Subcutaneous adipose tissue (tissue), 4 donors: ENCODE data around the gene SELENOT. TPM values are rescaled to one million over a fixed set of nuclear protein-coding genes. Genes with fewer than 3 reads are reported as not detected.

ENCODE experiments used
- CTCF ChIP-seq: fragments of 450-650 bp; IDR thresholded peaks from one replicate; pipeline ENCODE4 v1.5.1; 2016; ENCODE audit warnings: low read depth, mild to moderate bottlenecking, control low read depth, antibody characterized with exemption, moderate library complexity
- total RNA-seq, 4 donors: library from RNA; depleted of rRNA; stranded (reverse); fragments of >200 nt; gene quantifications; one replicate each; pipeline ENCODE4 v1.1.0, GENCODE V29; 2016

SELENOT gene
- total RNA-seq, 4 donors from 2014 or later: 66.9 to 207 (median 92.8) TPM

- TF ChIP-seq CTCF: no peak
These were observed 72.5 kb downstream of the SELENOT start for GRCh38 chr3:150675587-150675986.

Other genes with a start within 250 kb of the SELENOT start
- 10 to 100 TPM; 11.2 to 36.5 (median 18.0) TPM for gene TSC22D2, start 195.0 kb upstream of the SELENOT start, total RNA-seq
- gene SERP1, start 56.8 kb upstream of the SELENOT start, total RNA-seq: 100 to 1,000 TPM; 106 to 198 (median 175) TPM
- gene EIF2A, start 56.5 kb upstream of the SELENOT start, total RNA-seq: 100 to 1,000 TPM; 142 to 195 (median 168) TPM
- gene ERICH6, start 100.6 kb downstream of the SELENOT start, total RNA-seq: not detected
- gene SIAH2, start 159.8 kb downstream of the SELENOT start, total RNA-seq: 10 to 100 TPM; 25.3 to 37.9 (median 28.0) TPM